ENCODE data around the gene ASMTL. TPM values are rescaled to one million over a fixed set of nuclear protein-coding genes. Genes with fewer than 3 reads are reported as not detected.

The ASMTL gene
- total and polyA plus RNA-seq, 2 of the 13 experiments (the other 11 are each of a cell fraction or from before 2014, with no cell fraction given), result 5.6 to 16.3 TPM

DNA sequence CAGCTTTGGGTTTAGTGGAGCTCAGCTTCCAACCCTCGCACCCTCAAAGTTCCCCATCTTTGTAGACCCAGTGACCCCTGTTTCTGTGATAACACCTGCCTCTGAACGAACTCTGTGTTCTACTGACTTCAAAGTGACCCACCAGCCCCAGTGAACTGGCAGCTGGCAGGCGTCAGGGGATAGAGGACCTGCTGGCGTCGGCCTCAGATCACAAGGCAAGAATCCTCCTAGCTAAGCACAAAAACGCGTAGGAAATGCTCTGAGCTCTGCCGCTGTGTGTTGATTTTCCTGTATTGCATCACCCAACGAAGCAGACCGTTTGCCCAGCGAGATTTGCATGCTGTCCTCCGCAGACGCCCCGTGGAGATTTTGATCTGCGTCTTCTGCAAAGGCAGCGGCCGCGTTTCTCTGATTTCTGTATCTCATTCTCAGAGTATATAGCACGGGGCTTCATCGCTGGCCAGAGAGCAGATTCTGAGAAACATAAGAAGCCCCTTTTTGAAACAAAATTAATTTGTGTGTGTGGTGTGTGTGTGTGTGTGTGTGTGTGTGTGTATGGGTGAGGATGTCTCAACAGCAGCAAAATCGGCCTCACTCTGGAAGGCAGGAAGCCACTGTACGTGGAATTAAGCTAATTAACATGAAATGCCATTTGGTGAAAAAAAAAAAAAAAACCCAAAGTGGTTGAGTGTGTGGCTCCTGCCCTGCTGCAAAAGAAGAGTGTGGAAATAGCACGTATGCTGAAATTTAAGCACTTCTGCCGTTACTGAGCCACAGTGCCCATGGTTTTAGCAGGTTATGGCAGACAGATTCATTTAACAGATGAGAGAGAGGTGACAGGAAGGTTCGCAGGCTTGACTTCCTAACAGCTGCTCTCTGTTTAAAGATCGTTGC lies 29.2 kb upstream of the ASMTL start (continued):
- TF ChIP-seq RBFOX2 (IDR thresholded peaks at IDR 0.05; ENCODE audit: low read depth, low read length), result no peak
- no peak for TF ChIP-seq HNRNPH1 (optimal IDR thresholded peaks at IDR 0.05; ENCODE audit: low read depth, low read length)
- no peak for TF ChIP-seq CHD2 (IDR thresholded peaks at IDR 0.05; ENCODE audit: low read depth, low read length)
- TF ChIP-seq USF2 (IDR thresholded peaks at IDR 0.05; ENCODE audit: low read depth, low read length), result no peak
- TF ChIP-seq USF2 (CRISPR knock-in tag; IDR thresholded peaks at IDR 0.05; ENCODE audit: borderline replicate concordance), result no peak
- peak; percentile 17 for TF ChIP-seq YY1 (IDR thresholded peaks at IDR 0.05; ENCODE audit: insufficient read depth, insufficient replicate concordance, low read depth, low read length)
- no peak for TF ChIP-seq ZNF230 (CRISPR knock-in tag; IDR thresholded peaks at IDR 0.05)
- TF ChIP-seq, protein P1, sequence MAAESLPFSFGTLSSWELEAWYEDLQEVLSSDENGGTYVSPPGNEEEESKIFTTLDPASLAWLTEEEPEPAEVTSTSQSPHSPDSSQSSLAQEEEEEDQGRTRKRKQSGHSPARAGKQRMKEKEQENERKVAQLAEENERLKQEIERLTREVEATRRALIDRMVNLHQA (CRISPR knock-in tag; IDR thresholded peaks at IDR 0.05), result no peak
- TF ChIP-seq SETDB1 (CRISPR knock-in tag; IDR thresholded peaks at IDR 0.05; ENCODE audit: borderline replicate concordance), result no peak
- TF ChIP-seq ZNF572 (CRISPR knock-in tag; IDR thresholded peaks at IDR 0.05), result no peak
- TF ChIP-seq, protein P2, sequence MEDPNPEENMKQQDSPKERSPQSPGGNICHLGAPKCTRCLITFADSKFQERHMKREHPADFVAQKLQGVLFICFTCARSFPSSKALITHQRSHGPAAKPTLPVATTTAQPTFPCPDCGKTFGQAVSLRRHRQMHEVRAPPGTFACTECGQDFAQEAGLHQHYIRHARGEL (CRISPR knock-in tag; IDR thresholded peaks at IDR 0.05), result no peak
- peak; percentile 43 to 83; a peak in 3 of 4 replicates for TF ChIP-seq EP300 (IDR thresholded peaks at IDR 0.05; ENCODE audit: low read depth in 2 of 2, low read length in 2 of 2)
- peak; percentile 88 for TF ChIP-seq EP300 (CRISPR knock-in tag; IDR thresholded peaks at IDR 0.05; ENCODE audit: borderline replicate concordance)
- TF ChIP-seq PCBP2 (optimal IDR thresholded peaks at IDR 0.05; ENCODE audit: low read depth, low read length, poor library complexity, severe bottlenecking), result no peak
- TF ChIP-seq AKAP8 (CRISPR knock-in tag; IDR thresholded peaks at IDR 0.05), result no peak
- no peak for TF ChIP-seq NCOA1 (CRISPR knock-in tag; IDR thresholded peaks at IDR 0.05)
- no peak for TF ChIP-seq ZFP36L2 (CRISPR knock-in tag; IDR thresholded peaks at IDR 0.05)
- TF ChIP-seq, protein P3, sequence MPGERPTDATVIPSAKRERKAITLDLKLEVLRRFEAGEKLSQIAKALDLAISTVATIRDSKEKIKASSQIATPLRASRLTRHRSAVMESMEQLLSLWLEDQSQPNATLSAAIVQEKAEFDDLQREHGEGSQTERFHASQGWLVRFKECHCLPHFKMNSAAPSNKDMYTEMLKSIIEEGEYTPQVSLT (CRISPR knock-in tag; IDR thresholded peaks at IDR 0.05; ENCODE audit: borderline replicate concordance, low read depth), result no peak
- TF ChIP-seq, protein P4, sequence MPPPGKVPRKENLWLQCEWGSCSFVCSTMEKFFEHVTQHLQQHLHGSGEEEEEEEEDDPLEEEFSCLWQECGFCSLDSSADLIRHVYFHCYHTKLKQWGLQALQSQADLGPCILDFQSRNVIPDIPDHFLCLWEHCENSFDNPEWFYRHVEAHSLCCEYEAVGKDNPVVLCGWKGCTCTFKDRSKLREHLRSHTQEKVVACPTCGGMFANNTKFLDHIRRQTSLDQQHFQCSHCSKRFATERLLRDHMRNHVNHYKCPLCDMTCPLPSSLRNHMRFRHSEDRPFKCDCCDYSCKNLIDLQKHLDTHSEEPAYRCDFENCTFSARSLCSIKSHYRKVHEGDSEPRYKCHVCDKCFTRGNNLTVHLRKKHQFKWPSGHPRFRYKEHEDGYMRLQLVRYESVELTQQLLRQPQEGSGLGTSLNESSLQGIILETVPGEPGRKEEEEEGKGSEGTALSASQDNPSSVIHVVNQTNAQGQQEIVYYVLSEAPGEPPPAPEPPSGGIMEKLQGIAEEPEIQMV (CRISPR knock-in tag; IDR thresholded peaks at IDR 0.05; ENCODE audit: low read depth), result no peak
